HG03571 (cell line): ENCODE data around the gene GCNT1.
"Not testable (repeated sequence)": the region's sequence is repeated elsewhere in the genome, so short reads cannot be mapped to it uniquely, and the experiment has no call there.

Experiments
- ATAC-seq: cut with Tn5 transposase; IDR thresholded peaks from one replicate; pipeline ENCODE4 v1.9.1; 2021; ENCODE audit not compliant: unreplicated experiment

The GCNT1 gene

DNA sequence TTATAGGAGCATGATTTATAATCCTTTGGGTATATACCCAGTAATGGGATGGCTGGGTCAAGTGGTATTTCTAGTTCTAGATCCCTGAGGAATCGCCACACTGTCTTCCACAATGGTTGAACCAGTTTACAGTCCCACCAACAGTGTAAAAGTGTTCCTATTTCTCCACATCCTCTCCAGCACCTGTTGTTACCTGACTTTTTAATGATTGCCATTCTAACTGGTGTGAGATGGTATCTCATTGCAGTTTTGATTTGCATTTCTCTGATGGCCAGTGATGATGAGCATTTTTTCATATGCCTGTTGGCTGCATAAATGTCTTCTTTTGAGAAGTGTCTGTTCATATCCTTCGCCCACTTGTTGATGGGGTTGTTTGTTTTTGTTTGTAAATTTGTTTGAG, 20.4 kb downstream of the GCNT1 start:
- not testable (repeated sequence) for ATAC-seq

DNA sequence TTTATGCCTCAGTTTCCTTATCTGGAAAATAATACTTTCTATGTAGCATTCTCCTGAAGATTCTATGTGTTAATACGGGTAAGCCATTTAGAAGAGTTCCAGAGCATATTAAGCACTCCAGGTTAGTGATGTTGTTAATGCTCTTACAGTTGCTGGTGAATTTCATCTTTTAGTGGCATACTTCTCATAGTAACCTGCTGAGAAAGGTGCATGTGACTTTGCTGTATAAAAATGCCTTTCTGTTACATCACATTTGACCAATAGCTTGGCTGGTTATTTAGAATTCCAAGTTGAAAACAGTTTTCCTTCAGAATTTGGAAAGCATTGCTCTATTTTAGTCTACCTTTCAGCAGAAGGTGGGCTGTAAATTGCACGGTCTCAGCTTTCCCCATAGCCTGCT, 27.2 kb downstream of the GCNT1 start:
- ATAC-seq = no peak

DNA sequence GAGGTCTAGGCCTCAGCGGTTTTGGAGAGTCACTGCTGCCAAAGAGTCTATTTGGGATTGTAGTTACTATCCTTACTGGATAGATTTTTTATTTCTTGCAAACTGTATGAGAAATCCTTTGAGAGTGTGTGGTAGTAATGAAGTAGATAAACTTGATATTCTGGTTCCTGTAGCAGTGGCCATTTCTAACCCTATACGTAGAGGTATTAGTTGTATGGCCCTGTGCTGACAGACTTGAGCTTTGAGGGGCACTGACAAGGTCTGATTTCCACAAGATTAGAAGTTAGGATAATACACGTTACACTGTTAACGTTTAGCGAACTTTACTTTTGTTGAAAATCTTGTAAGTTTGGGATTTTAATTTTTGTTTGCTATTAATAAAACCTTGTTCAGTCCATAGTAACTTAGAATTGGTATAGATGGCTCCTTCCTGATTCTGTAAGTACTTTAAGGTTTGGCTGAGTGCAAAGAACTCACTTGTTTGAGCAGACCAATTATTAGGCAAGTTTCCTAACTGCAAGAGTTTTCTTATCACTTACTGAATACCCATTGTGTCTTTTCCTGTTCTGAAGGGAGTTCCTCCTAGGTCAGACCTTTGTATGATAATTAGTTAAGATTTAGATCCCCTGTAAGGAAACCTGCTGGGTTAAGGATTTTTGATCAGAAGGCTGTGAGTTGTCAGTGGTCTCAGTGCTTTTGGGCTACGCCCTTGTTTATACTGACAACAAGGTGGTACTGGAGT, 31.4 kb downstream of the GCNT1 start:
- no peak for ATAC-seq

DNA sequence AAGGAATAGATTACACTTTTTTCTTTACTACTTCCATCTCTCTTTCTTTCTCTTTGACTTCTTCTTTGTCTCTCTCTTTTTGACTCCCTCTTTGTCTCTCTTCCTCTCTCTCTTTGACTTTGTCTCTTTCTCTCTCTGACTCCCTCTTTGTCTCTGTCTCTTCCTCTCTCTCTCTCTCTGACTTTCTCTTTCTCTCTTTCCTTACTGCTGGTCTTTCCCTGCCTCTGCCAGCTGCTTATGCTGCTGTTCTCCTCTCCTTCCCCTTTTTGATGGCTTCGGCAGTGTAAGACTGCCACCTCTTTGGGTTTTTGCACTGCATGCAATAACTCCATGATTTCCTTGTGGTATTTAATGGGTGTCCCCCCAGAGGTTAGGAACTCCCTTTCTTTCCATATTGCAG, 32.1 kb downstream of the GCNT1 start:
- ATAC-seq = not testable (repeated sequence)

DNA sequence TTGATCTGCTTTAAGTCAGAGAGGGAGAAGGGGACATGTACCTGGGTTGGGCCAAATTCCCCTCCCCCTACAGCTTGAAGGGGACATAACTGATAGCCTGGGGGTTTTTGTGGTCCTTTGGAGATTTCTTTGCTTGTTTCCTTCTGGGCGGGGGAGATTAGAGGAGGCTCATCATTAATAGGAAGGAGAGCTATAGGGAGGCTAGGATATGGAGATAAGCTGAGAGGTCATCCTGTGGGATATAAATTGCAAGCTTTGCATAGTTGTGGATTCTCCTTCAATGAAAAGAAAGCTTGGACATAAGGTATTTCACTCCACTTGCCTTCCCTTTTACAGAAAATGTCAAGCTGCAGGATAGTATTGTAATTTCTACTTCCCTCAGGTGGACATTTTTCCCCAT, 34.5 kb downstream of the GCNT1 start:
- ATAC-seq = not testable (repeated sequence)

DNA sequence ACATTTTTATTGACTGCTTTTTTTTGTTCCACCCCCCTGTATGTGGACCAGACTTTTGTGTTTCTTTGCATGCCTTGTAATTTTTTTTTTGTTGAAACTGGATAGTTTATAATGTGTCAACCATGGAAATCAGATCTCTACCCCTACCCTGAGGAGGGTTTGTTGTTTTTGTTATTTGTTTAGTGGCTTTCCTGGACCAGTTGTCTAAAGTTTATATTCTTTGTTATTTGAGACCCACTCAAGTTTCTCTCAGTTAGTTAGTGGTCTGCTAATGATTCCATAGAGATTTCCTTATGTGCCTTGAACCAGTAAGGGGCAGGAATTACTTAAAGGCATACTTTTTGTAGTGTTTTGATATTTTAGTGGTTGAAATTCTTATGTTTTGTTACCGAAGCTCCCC, 41.1 kb downstream of the GCNT1 start:
- no peak for ATAC-seq

DNA sequence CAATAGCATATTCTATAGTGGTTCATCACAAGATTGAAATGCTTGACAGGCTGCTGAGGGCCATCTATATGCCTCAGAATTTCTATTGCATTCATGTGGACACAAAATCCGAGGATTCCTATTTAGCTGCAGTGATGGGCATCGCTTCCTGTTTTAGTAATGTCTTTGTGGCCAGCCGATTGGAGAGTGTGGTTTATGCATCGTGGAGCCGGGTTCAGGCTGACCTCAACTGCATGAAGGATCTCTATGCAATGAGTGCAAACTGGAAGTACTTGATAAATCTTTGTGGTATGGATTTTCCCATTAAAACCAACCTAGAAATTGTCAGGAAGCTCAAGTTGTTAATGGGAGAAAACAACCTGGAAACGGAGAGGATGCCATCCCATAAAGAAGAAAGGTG, 43.8 kb downstream of the GCNT1 start:
- no peak for ATAC-seq

DNA sequence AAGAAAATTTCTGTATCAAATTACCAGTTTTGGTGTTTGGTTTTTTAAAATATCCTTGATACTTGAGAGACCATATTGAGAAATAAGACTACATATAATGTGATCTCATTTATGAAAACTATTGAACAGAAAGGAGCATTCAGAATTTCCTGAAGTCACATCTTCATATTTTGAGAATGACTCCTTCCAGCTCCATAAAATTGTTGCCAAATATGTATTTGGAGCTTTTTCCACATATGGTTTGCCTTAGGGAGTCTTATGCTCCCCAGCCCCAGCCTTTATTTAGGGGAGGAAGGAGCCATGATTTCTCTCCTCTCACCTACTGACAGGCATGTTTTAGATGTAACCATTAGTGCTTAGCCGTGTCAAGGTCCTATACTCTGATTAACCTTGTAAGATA, 51.1 kb downstream of the GCNT1 start:
- no peak for ATAC-seq

DNA sequence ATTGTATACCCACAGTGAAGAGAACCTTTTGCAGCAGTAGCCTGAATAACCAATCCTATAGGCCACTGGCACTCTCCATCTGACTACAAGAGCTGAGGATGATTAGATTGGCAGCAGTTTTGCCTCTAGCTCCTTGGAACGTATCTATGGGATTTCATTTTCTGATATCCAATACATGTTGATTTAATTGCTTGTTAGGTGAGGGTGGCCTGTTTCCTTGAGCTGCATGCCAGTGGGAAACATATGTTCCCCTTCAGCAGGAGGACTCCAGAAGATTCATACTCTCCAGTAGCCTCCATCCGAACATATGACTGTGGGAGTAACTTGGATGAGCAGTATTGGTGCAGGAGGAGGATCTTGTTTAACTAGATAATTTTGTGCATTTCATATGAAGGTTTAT, 51.5 kb downstream of the GCNT1 start:
- no peak for ATAC-seq

DNA sequence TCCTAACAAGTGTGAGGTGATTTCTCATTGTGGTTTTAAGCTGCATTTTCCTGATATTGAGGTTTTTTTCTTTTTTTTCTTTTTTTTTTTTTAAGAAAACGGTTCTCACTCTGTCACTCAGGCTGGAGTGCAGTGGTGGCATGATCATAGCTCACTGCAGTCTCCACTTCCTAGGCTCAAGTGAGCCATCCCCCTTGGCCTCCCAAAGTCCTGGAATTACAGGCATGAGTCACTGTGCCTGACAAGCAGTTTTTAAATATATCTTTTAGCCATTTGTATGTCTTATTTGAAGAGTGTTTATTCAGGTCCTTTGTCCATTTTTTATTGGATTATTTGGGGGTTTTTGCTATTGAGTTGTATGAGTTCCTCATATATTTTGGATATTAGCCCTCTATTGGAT, 53.8 kb downstream of the GCNT1 start:
- no peak for ATAC-seq

DNA sequence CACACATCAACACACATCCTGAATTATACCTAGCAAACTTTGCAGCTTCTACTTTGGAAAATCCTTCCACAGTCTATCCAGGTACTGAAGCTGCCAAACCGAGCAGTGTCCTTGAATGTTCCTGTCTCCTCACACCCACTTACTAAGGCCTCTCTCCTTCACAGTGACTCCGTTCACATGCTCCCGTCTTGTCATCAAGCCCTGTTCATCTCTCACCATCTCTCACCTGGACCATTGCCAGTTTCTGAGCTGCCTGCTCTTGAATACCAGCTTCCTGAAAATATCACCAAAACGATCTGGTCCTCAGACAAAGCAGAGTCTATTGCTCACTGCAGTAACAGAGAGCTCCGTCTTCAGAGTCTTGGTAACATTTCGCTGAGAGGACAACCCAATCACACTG, 57.4 kb downstream of the GCNT1 start:
- no peak for ATAC-seq

DNA sequence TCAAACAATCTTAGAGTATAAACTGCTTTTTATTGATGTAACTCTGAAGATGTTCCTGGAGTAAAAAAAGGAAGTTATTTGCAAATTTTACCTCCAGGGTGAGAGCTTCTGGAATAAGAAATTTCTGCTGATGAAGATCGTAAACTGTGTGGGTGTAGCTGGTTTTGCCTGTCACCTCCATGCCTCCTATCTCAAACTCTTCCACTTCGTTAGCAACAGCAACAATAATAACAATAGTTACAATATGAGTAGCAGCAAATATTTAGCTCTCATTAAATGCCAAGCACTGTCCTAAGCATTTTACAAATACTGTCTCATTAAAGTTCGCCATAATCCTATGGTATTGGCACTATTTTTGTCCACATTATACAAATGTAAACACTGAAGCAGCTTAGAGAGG, 57.9 kb downstream of the GCNT1 start:
- no peak for ATAC-seq

DNA sequence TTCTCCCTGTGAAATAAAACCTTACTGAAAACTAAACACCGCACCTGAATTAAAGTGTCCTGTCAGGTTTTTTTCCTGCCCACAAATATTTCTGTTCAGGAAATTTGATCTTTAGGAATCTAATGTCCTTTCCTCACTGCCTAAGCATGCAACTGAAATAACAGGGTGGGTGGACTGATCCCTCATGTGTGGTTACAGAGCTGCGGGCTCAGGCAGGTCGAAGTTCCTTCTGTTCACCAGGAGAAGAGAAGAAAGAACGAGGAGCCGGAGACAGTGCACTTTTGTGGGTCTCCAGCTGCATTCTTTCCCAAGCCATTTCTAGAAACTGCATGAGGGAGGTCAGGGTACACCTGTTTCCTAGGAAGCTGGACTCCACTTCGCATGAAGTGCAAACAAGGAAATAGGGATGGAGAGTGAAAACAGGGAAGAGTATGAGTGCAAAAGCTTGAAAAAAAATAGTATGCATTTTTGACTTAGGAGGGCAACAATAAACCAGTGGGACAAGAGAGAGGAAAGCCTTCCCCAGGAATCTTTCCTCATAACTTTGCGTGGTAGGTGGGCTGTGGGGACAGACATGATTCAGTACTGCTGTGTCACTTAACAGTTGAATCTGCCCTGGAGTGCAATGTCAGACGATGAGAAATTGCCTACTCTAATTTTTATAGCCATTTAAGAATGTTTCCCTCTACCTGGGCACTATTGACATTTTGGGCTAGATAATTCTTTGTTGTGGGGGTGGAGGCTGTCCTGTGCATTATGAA, 60.3 kb downstream of the GCNT1 start:
- ATAC-seq = no peak

DNA sequence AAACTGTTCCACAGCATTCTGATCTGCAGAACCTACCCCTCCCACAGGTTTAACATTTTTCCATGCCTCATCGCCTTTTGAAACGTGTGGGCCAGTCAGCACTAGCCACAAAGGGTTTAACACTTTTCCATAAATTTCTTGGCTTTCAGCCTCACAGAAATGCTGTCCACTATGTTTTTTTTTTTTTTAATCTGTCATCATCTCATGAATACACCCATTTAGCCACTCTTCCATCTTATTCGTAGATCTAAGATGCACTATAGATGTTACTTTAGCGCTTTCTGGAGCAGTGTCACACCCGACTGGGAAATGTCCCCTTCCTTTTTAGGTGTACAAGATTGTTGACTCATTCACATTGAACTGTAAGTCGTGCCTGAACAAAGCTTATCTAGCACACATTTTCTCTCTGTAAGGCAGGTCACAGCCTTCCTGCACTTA, 62.3 kb downstream of the GCNT1 start:
- no peak for ATAC-seq

DNA sequence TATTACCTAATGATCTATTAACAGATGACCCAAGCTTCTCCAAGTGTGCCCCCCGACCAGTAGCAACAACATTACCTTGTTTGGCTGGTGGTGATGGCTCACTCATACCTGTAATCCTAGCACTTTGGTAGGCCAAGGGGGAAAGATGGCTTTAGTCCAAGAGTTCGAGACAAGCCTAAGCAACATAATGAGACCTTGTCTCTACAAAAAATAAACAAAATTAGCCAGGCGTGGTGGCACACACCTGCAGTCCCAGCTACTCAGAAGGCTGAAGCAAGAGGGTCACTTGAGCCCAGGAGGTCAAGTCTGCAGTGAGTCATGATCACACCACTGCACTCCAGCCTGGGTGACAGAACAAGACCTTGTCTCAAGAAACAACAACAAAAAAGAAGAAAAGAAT, 62.9 kb downstream of the GCNT1 start:
- no peak for ATAC-seq

DNA sequence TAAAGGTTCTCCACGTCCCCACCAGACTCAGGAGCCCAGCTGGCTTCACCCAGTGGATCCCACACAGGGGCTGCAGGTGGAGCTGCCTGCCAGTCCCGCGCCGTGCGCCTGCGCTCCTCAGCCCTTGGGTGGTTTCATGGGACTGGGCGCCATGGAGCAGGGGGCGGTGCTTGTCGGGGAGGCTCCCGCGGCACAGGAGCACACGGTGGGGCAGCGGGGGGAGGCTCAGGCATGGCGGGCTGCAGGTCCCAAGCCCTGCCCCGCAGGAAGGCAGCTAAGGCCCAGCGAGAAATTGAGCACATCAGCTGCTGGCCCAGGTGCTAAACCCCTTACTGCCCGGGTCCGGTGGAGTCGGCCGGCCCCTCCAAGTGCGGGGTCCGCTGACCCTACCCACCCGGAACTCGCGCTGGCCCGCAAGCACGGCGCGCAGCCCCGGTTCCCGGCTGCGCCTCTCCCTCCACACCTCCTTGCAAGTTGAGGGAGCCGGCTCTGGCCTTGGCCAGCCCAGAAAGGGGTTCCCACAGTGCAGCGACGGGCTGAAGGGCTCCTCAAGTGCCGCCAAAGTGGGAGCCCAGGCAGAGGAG, 64.7 kb downstream of the GCNT1 start:
- ATAC-seq = not testable (repeated sequence)

DNA sequence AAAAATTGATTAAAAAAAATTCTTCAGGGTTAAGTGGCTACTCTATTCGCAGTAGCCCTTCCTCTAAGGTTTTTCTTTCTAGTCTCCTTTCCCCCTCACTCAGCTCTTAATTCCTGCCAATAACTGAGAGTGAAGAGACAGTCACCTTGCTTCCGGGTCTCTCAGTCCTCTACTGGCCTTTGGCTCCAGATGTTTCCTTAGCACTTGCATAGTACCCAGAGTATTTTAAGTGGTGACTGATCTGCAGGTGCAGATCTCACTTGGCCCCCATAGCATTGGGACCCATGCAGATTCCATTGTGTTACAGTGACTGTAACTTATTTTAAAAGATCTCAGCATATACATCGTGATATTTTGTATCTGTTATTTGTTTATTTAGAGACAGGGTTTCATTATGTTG, 66.2 kb downstream of the GCNT1 start:
- no peak for ATAC-seq

DNA sequence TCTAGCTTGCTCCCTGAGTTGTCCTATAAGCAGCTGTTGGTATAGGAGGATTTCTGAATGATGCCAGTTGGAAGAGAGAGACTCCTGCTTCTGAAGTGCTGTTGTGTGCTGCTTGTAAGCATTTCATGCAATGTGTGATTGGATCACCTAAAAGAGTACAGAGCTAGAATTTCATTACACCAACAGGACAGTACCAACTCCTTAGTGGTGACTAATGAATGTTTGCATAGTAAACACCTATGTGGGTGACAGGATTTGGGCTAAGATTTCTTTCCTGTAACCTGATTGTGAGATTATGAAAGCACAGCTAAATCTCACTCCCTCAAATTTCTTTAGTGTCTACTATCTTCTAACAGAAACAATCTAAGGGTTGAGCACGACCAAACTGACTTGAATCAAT, 67.0 kb downstream of the GCNT1 start:
- ATAC-seq = no peak

DNA sequence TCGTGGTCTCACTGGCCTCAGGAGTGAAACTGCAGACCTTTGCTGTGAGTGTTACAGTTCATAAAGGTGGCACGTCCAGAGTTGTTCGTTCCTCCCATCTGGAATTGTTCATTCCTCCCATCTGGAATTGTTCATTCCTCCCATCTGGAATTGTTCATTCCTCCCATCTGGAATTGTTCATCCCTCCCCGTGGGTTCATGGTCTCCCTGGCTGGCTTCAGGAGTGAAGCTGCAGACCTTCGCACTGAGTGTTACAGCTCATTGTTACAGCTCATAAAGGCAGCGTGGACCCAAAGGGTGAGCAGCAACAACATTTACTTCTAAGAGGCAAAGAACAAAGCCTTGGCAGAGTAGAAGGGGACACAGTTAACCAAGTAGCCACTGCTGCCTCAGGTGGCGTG, 69.1 kb downstream of the GCNT1 start:
- no peak for ATAC-seq

DNA sequence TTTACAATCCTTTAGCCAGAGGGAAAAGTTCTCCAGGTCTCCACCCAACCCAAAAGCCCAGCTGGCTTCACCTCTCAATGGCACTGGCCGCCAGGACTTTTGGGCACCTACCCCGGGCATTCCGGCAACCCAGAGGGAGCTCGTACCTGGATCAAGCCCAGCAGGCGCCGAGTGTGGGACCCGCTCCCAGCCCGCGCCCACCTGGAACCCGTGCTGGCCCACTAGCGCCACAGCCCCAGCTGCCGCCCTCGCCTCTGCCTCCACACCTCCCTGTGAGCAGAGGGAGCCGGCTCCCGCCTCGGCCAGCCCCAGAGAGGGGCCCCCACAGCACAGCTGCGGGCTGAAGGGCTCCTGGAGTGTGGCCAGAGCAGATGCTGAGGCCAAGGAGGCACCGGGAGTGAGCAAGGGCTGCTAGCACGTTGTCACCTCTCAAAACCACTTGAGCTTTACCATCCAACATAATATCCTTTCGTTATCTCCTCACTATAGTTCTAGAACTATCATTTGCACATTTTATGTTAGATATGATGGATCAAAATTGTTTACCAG, 69.7 kb downstream of the GCNT1 start:
- ATAC-seq = no peak

DNA sequence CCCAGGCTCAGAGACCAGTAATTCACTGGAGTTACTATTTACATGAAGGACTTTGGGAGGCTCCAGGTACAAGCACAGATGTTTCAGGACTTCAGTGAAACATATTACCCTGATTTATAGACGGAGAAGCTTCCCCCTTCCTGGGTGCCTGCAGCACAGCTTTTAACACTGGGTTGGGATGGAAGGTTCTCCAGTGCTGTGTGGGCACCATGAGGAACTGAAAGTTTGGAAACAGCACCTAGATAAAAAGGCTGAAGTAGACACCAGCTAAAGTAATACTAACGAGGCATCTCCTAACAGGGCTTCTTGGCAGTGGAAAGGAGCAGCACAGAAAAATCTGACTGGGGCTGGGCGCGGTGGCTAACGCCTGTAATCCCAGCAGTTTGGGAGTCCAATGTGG, 70.7 kb downstream of the GCNT1 start:
- no peak for ATAC-seq
